ENCODE measurements around the gene DACH1.

DNA sequence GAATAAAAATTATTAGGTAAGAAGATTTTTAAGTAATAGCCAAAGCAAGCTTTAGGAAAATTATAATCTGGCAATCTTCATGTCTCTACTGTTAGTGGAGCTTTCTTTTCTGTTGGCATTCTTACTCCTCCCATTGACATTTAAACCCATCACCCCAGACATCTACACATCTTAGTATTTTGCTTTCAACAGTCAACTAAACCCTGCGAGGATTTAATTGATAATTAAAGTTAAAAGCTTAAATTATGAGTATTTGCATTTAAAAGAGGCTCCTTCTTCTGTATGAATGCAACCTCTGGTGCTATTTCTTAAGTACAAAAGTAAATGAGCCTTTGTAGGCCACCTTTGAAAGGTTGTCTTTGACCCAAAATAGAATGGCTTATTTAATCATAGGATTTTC is 148.1 kb downstream of the DACH1 start:
- TF ChIP-seq, protein P1, sequence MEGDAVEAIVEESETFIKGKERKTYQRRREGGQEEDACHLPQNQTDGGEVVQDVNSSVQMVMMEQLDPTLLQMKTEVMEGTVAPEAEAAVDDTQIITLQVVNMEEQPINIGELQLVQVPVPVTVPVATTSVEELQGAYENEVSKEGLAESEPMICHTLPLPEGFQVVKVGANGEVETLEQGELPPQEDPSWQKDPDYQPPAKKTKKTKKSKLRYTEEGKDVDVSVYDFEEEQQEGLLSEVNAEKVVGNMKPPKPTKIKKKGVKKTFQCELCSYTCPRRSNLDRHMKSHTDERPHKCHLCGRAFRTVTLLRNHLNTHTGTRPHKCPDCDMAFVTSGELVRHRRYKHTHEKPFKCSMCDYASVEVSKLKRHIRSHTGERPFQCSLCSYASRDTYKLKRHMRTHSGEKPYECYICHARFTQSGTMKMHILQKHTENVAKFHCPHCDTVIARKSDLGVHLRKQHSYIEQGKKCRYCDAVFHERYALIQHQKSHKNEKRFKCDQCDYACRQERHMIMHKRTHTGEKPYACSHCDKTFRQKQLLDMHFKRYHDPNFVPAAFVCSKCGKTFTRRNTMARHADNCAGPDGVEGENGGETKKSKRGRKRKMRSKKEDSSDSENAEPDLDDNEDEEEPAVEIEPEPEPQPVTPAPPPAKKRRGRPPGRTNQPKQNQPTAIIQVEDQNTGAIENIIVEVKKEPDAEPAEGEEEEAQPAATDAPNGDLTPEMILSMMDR (IDR thresholded peaks at IDR 0.05; ENCODE audit: insufficient read depth, low read length): no peak
- TF ChIP-seq POLR2AphosphoS5 (IDR thresholded peaks at IDR 0.05; ENCODE audit: low read depth): no peak
- no peak for TF ChIP-seq GABPA (IDR thresholded peaks at IDR 0.05; ENCODE audit: low read depth)
- TF ChIP-seq, protein P2, sequence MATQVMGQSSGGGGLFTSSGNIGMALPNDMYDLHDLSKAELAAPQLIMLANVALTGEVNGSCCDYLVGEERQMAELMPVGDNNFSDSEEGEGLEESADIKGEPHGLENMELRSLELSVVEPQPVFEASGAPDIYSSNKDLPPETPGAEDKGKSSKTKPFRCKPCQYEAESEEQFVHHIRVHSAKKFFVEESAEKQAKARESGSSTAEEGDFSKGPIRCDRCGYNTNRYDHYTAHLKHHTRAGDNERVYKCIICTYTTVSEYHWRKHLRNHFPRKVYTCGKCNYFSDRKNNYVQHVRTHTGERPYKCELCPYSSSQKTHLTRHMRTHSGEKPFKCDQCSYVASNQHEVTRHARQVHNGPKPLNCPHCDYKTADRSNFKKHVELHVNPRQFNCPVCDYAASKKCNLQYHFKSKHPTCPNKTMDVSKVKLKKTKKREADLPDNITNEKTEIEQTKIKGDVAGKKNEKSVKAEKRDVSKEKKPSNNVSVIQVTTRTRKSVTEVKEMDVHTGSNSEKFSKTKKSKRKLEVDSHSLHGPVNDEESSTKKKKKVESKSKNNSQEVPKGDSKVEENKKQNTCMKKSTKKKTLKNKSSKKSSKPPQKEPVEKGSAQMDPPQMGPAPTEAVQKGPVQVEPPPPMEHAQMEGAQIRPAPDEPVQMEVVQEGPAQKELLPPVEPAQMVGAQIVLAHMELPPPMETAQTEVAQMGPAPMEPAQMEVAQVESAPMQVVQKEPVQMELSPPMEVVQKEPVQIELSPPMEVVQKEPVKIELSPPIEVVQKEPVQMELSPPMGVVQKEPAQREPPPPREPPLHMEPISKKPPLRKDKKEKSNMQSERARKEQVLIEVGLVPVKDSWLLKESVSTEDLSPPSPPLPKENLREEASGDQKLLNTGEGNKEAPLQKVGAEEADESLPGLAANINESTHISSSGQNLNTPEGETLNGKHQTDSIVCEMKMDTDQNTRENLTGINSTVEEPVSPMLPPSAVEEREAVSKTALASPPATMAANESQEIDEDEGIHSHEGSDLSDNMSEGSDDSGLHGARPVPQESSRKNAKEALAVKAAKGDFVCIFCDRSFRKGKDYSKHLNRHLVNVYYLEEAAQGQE (IDR thresholded peaks at IDR 0.05; ENCODE audit: insufficient replicate concordance, low read depth): no peak
- TF ChIP-seq SPI1 (IDR thresholded peaks at IDR 0.05; ENCODE audit: borderline replicate concordance, low read depth): no peak
